IMR-90 (cell line): ENCODE measurements around the gene LAG3. TPM values are rescaled to one million over a fixed set of nuclear protein-coding genes. Genes with fewer than 3 reads are reported as not detected.

Experiments used
- ATAC-seq: fragments of 200-7000 bp; cut with Tn5 transposase; 2 replicates; pipeline ENCODE4 v1.9.1; 2020; ENCODE audit warnings: low read depth, mild to moderate bottlenecking, moderate library complexity
- BruUV-seq: library from RNA; stranded (reverse); fragments of 400-500 nt; replicated peaks from 2 replicates; lab custom pipeline; 2021; lab: Mats Ljungman, UMichigan
- CTCF ChIA-PET: fragments of 300-600 bp; formaldehyde crosslinking; extraction: SDS; loops from one replicate; lab custom pipeline; 2021; ENCODE audit warnings: antibody characterized with exemption; lab: Yijun Ruan, JAX
- POLR2A ChIA-PET: fragments of 300-600 bp; sonication (Branson Sonifier 250); formaldehyde crosslinking; loops from one replicate; lab custom pipeline; 2022; ENCODE audit warnings: antibody characterized with exemption; ENCODE audit not compliant: unreplicated experiment; lab: Charles Lee
- DNase-seq: peaks from one replicate; pipeline ENCODE4 v3.0.0; 2013
- H2AFZ ChIP-seq: replicated peaks from 2 replicates; pipeline ENCODE3; 2013; ENCODE audit warnings: low read length, mild to moderate bottlenecking; ENCODE audit not compliant: poor library complexity
- H2AK5ac ChIP-seq: 2 replicates; pipeline ENCODE4 v1.6.1; 2013; ENCODE audit warnings: low read depth, low read length, inconsistent platforms
- H2AK9ac ChIP-seq: replicated peaks from 2 replicates; pipeline ENCODE3; 2013; ENCODE audit warnings: mild to moderate bottlenecking, low read depth, low read length, moderate library complexity; ENCODE audit not compliant: poor library complexity
- H2BK120ac ChIP-seq: 2 replicates; pipeline ENCODE4 v1.6.1; 2013; ENCODE audit warnings: low read depth, low read length, inconsistent platforms
- H2BK15ac ChIP-seq: 3 replicates; pipeline ENCODE4 v1.6.1; 2013; ENCODE audit warnings: low read depth, low read length, inconsistent platforms
- H2BK20ac ChIP-seq: 2 replicates; pipeline ENCODE4 v1.6.1; 2013; ENCODE audit warnings: low read depth, mild to moderate bottlenecking, inconsistent platforms, low read length, moderate library complexity
- H2BK5ac ChIP-seq: 2 replicates; pipeline ENCODE4 v1.6.1; 2013; ENCODE audit warnings: mild to moderate bottlenecking, low read depth, low read length, inconsistent platforms; ENCODE audit not compliant: poor library complexity, severe bottlenecking
- H3K14ac ChIP-seq: replicated peaks from 2 replicates; pipeline ENCODE4 v1.6.1; 2013; ENCODE audit warnings: low read depth, low read length, inconsistent platforms
- H3K18ac ChIP-seq: 2 replicates; pipeline ENCODE4 v1.6.1; 2013; ENCODE audit warnings: low read depth, low read length, control low read depth
- H3K23ac ChIP-seq: 2 replicates; pipeline ENCODE4 v1.6.1; 2013; ENCODE audit warnings: low read depth, low read length, inconsistent platforms
- H3K27ac ChIP-seq: 2 replicates; pipeline ENCODE4 v1.5.1; 2013; ENCODE audit warnings: mild to moderate bottlenecking, control low read depth, low read length; ENCODE audit not compliant: insufficient read depth
- H3K27me3 ChIP-seq: 2 replicates; pipeline ENCODE4 v1.6.1; 2013; ENCODE audit warnings: low read length; ENCODE audit not compliant: control insufficient read depth, insufficient read depth
- H3K36me3 ChIP-seq: 2 replicates; pipeline ENCODE4 v1.6.1; 2013; ENCODE audit warnings: low read length, mixed read lengths; ENCODE audit not compliant: control insufficient read depth, insufficient read depth
- H3K4ac ChIP-seq: 2 replicates; pipeline ENCODE4 v1.6.1; 2013; ENCODE audit warnings: low read depth, low read length, inconsistent platforms
- H3K4me1 ChIP-seq: 2 replicates; pipeline ENCODE4 v1.6.1; 2013; ENCODE audit warnings: low read length, mixed read lengths; ENCODE audit not compliant: control insufficient read depth, insufficient read depth
- H3K4me2 ChIP-seq: 2 replicates; pipeline ENCODE4 v1.6.1; 2013; ENCODE audit warnings: low read depth, mild to moderate bottlenecking, control low read depth, low read length, moderate library complexity
- H3K4me3 ChIP-seq: 2 replicates; pipeline ENCODE4 v1.5.1; 2013; ENCODE audit warnings: low read depth, mild to moderate bottlenecking, control low read depth, low read length, moderate library complexity; ENCODE audit not compliant: insufficient read depth
- H3K56ac ChIP-seq: 2 replicates; pipeline ENCODE4 v1.6.1; 2013; ENCODE audit warnings: low read length, inconsistent platforms; ENCODE audit not compliant: insufficient read depth; ENCODE audit errors: extremely low read depth
- H3K79me1 ChIP-seq, 2 experiments: 2 replicates each; pipeline ENCODE4 v1.6.1; 2013; ENCODE audit warnings: low read length in 2 of 2, inconsistent platforms in 1 of 2, low read depth in 1 of 2
- H3K9ac ChIP-seq: 2 replicates; pipeline ENCODE4 v1.6.1; 2013; ENCODE audit warnings: low read depth, low read length, control low read depth
- H3K9me1 ChIP-seq: 2 replicates; pipeline ENCODE4 v1.6.1; 2013; ENCODE audit warnings: low read length, inconsistent platforms; ENCODE audit not compliant: insufficient read depth
- H3K9me3 ChIP-seq: 2 replicates; pipeline ENCODE4 v1.6.1; 2013; ENCODE audit warnings: low read length; ENCODE audit not compliant: control insufficient read depth, insufficient read depth
- H4K20me1 ChIP-seq: 2 replicates; pipeline ENCODE4 v1.6.1; 2013; ENCODE audit warnings: low read length, inconsistent platforms; ENCODE audit not compliant: insufficient read depth
- H4K5ac ChIP-seq: 2 replicates; pipeline ENCODE4 v1.6.1; 2013; ENCODE audit warnings: mild to moderate bottlenecking, low read depth, low read length, control low read depth
- H4K8ac ChIP-seq, 2 experiments: 2 replicates each; pipeline ENCODE4 v1.6.1; 2013; ENCODE audit warnings: low read depth in 2 of 2, low read length in 2 of 2, control low read depth in 1 of 2, inconsistent platforms in 1 of 2
- H4K91ac ChIP-seq: 2 replicates; pipeline ENCODE4 v1.6.1; 2013; ENCODE audit warnings: low read depth, low read length, inconsistent platforms; ENCODE audit not compliant: insufficient read depth
- BHLHE40 ChIP-seq: fragments of 150-350 bp; IDR thresholded peaks from 2 replicates; pipeline ENCODE4 v1.6.1; 2016; ENCODE audit warnings: mild to moderate bottlenecking, low read depth, low read length
- CEBPB ChIP-seq: IDR thresholded peaks from 2 replicates; pipeline ENCODE4 v1.6.1; 2012; ENCODE audit warnings: low read depth, low read length, improper control_type of control experiment
- CHD1 ChIP-seq: IDR thresholded peaks from 2 replicates; pipeline ENCODE4 v1.6.1; 2012; ENCODE audit warnings: low read depth, low read length, improper control_type of control experiment
- CTCF ChIP-seq: conservative IDR thresholded peaks from 2 replicates; pipeline ENCODE4 v1.5.1; 2012; ENCODE audit warnings: mild to moderate bottlenecking, low read depth, low read length, improper control_type of control experiment
- FOS ChIP-seq: fragments of 150-350 bp; IDR thresholded peaks from 2 replicates; pipeline ENCODE4 v1.6.1; 2016; ENCODE audit warnings: low read depth, low read length
- MAFK ChIP-seq: IDR thresholded peaks from 2 replicates; pipeline ENCODE4 v1.6.1; 2012; ENCODE audit warnings: low read depth, low read length, improper control_type of control experiment
- MAZ ChIP-seq: IDR thresholded peaks from 2 replicates; pipeline ENCODE4 v1.6.1; 2012; ENCODE audit warnings: low read depth, mild to moderate bottlenecking, low read length, improper control_type of control experiment, moderate library complexity, borderline replicate concordance
- MXI1 ChIP-seq: IDR thresholded peaks from 2 replicates; pipeline ENCODE4 v1.6.1; 2012; ENCODE audit warnings: low read depth, mild to moderate bottlenecking, low read length, moderate library complexity, borderline replicate concordance
- NFE2L2 ChIP-seq: fragments of 150-350 bp; IDR thresholded peaks from 2 replicates; pipeline ENCODE4 v1.6.1; 2016; ENCODE audit warnings: low read depth, mild to moderate bottlenecking, low read length
- POLR2A ChIP-seq: IDR thresholded peaks from 2 replicates; pipeline ENCODE4 v1.6.1; 2012; ENCODE audit warnings: mild to moderate bottlenecking, low read depth, low read length
- RAD21 ChIP-seq: IDR thresholded peaks from 2 replicates; pipeline ENCODE4 v1.6.1; 2012; ENCODE audit warnings: low read length, improper control_type of control experiment
- RFX5 ChIP-seq: IDR thresholded peaks from 2 replicates; pipeline ENCODE4 v1.8.0; 2012; ENCODE audit warnings: low read depth, mild to moderate bottlenecking, low read length, moderate library complexity
- SMC3 ChIP-seq: fragments of 150-350 bp; IDR thresholded peaks from 2 replicates; pipeline ENCODE4 v1.6.1; 2016; ENCODE audit warnings: low read depth, mild to moderate bottlenecking, antibody characterized with exemption, low read length, moderate library complexity
- WGBS, 2 experiments: methylation state at CpG; one replicate each; pipeline versions ENCODE4 v1.1.5 to v1.1.7; 2013; ENCODE audit warnings: missing lambda C conversion rate in 2 of 2; ENCODE audit not compliant: insufficient read length in 1 of 2; ENCODE audit errors: extremely low coverage in 2 of 2; 5-methylcytosine and 5-hydroxymethylcytosine counted together
- dilution Hi-C: fragments of 300-500 bp; cut with HindIII; formaldehyde crosslinking; loops from one replicate; pipeline ENCODE4 v1.14.3; 2018; ENCODE audit warnings: low sequenced_read_pairs; ENCODE audit not compliant: unreplicated experiment
- in situ Hi-C: fragments of 300-500 bp; cut with MboI; formaldehyde crosslinking; loops from 3 replicates; pipeline ENCODE4 v1.14.3; 2019; ENCODE audit warnings: low sequenced_read_pairs, inconsistent platforms, mixed read lengths
- intact Hi-C: fragments of 100-400 bp; cut with micrococcal nuclease; formaldehyde crosslinking; loops from 2 replicates; pipeline ENCODE4 v1.10.0; 2022
- polyA plus RNA-seq, 3 experiments: library from polyadenylated mRNA; depleted of rRNA; stranded (reverse); fragments of >200 nt; gene quantifications; 2 replicates each; pipeline ENCODE4 v1.2.3, GENCODE V29; 2012; ENCODE audit warnings: low replicate concordance in 1 of 3
- total RNA-seq: library from RNA; depleted of rRNA; stranded (reverse); fragments of >200 nt; gene quantifications from 2 replicates; pipeline ENCODE4 v1.2.3, GENCODE V29; 2012
- TF ChIP-seq, protein P1 (sequence below): fragments of 150-350 bp; IDR thresholded peaks from 2 replicates; pipeline ENCODE4 v1.6.1; 2016; ENCODE audit warnings: low read depth, mild to moderate bottlenecking, low read length, moderate library complexity, borderline replicate concordance

The LAG3 gene
- total and polyA plus RNA-seq, 2 of the 4 experiments (the other 2 are of a cell fraction), result 0.41 TPM; not detected in 1

DNA sequence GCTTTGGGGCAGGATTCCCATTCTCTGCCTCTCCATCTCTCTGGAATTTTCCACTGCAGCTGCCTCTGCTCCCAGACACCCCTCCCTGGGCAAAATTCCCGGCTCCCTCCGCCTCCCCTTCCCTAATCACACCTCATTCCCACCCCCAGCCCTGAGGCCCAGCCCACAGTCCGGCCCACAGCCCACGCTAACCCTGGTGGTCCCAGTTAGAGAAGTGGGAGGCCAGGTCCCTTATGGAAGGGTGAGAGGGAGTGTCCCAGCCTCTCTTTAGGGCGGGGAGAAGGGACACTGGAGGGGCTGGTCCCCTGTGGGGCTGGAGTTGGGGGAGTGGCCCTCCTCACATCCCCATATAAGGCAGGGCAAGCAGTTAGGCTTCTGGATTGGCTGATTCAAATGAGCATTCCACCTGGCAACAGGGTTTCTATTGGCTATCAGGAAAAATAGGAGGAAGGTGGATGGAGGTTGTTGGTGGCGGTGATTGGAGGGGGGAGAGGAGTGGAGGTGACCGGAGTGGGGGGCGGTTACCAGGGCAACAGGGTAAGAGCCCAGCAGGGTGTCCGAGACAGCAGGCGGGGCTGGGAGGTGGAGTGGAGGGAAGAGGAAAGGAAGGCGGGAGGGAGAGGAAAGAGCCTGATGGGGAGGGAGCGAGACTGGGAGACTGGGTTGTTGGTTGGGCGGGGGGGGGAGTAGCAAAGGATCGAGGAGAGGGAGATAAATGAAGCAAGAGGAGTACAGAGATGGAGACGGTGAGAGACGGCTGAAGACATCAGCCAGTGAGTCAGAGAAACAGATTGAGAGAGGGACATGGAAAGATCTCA, 8.1 kb upstream of the LAG3 start:
- Histone ChIP-seq H3K9ac (peak overlapping the region; percentile 68), H3K36me3 (no peaks in the 10 kb centered on the region), H4K91ac (peak overlapping the region; percentile 100), H3K9me1 (peaks cover 18% of the 10 kb centered on the region), H2BK5ac (peak overlapping the region; percentile 94), H3K4me3 (peak overlapping the region; percentile 12; the same call in 1 of the 2 replicates), H2BK120ac (peak overlapping the region; percentile 98), H3K79me1 (peaks cover 20 to 53% of the 10 kb centered on the region in 2 experiments), H4K5ac (peak overlapping the region; percentile 93), H2AFZ (peak overlapping the region; percentile 89), H3K18ac (peak overlapping the region; percentile 84), H3K23ac (peak overlapping the region; percentile 99), H3K9me3 (no peaks in the 10 kb centered on the region), H3K4ac (peak overlapping the region; percentile 99), H2BK15ac (peak overlapping the region; percentile 99), H3K27ac (peak overlapping the region; percentile 90), H3K27me3 (no peaks in the 10 kb centered on the region), H2AK9ac (peak overlapping the region; percentile 99), H3K4me1 (peaks cover 21% of the 10 kb centered on the region), H2AK5ac (peak overlapping the region; percentile 99), H4K8ac (peak overlapping the region; percentile 95 to 99), H3K56ac (peak overlapping the region; percentile 90), H4K20me1 (peaks cover 24% of the 10 kb centered on the region), H3K4me2 (peak overlapping the region; percentile 57), H3K14ac (peak overlapping the region; percentile 97), H2BK20ac (peak overlapping the region; percentile 95)
- WGBS, 2 experiments, result 3% methylated on average over 8 of the region's 16 CpGs; no CpG with 5 or more reads in 1 of the 2 experiments
- dilution Hi-C loops (no loop called here), in situ Hi-C loops (no loop called here), intact Hi-C loops (loop anchor here (1.0 to 10.0 kb wide), 2 partner anchors 11 to 149 kb away; partner anchors contain the start of gene MLF2)
- DNase-seq (peak; percentile 99), ATAC-seq (peak; percentile 82)
- CTCF ChIA-PET, result interaction anchor here (1.6 to 3.2 kb wide), 2 partner anchors 11 kb away, joined by 9 to 27 read pairs; partner anchors contain the start of gene MLF2
- POLR2A ChIA-PET, result interaction anchor here (0.6 to 0.8 kb wide), 2 partner anchors 11 to 54 kb away, joined by 3 to 4 read pairs; partner anchors contain the start of gene MLF2
- no TSS peak for BruUV-seq
- TF ChIP-seq RAD21 (no peak), NFE2L2 (no peak), POLR2A (no peak), BHLHE40 (no peak), CTCF (no peak), RFX5 (peak; percentile 99), CEBPB (peak; percentile 45; the same call in 1 of the 2 replicates), FOS (no peak), CHD1 (no peak), MAFK (no peak), MAZ (peak; percentile 92), MXI1 (no peak), SMC3 (no peak)
- TF ChIP-seq, protein P1, sequence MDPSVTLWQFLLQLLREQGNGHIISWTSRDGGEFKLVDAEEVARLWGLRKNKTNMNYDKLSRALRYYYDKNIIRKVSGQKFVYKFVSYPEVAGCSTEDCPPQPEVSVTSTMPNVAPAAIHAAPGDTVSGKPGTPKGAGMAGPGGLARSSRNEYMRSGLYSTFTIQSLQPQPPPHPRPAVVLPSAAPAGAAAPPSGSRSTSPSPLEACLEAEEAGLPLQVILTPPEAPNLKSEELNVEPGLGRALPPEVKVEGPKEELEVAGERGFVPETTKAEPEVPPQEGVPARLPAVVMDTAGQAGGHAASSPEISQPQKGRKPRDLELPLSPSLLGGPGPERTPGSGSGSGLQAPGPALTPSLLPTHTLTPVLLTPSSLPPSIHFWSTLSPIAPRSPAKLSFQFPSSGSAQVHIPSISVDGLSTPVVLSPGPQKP, result no peak
